Liver (tissue), 3 donors: Measurements from ENCODE around the gene JPT2.

Source experiments
- CTCF ChIP-seq: fragments of 150-350 bp; IDR thresholded peaks from 2 replicates; pipeline ENCODE4 v1.5.1; 2017; ENCODE audit warnings: improper control_type of control experiment, low read depth, low read length; ENCODE audit not compliant: missing input control
- FOXA1 ChIP-seq: IDR thresholded peaks from 2 replicates; pipeline ENCODE4 v1.6.1; 2016; ENCODE audit warnings: antibody characterized with exemption
- FOXA2 ChIP-seq: IDR thresholded peaks from 2 replicates; pipeline ENCODE4 v1.6.1; 2016; ENCODE audit warnings: antibody characterized with exemption
- HNF4G ChIP-seq: IDR thresholded peaks from 2 replicates; pipeline ENCODE4 v1.6.1; 2016; ENCODE audit warnings: antibody characterized with exemption
- MAX ChIP-seq: IDR thresholded peaks from 2 replicates; pipeline ENCODE4 v1.6.1; 2016; ENCODE audit warnings: antibody characterized with exemption
- NR2F2 ChIP-seq: IDR thresholded peaks from 2 replicates; pipeline ENCODE4 v1.6.1; 2016; ENCODE audit warnings: antibody characterized with exemption
- RAD21 ChIP-seq, 2 donors: IDR thresholded peaks; 2 replicates each; pipeline ENCODE4 v1.6.1; 2016; ENCODE audit warnings: antibody characterized with exemption in 2 of 2, mild to moderate bottlenecking in 2 of 2
- REST ChIP-seq: IDR thresholded peaks from 2 replicates; pipeline ENCODE4 v1.6.1; 2016; ENCODE audit warnings: antibody characterized with exemption, mild to moderate bottlenecking
- ZBTB33 ChIP-seq: IDR thresholded peaks from 2 replicates; pipeline ENCODE4 v1.6.1; 2016; ENCODE audit warnings: antibody characterized with exemption
- donor health status: healthy.
- donor health status: healthy.

GRCh38 chr16:1667916-1668315 is 10.2 kb upstream of the JPT2 start:
- TF ChIP-seq CTCF: no peak
- no peak for TF ChIP-seq REST
- no peak for TF ChIP-seq FOXA2
- TF ChIP-seq MAX: no peak
- no peak for TF ChIP-seq RAD21 (IDR thresholded peaks at IDR 0.05)
- TF ChIP-seq HNF4G: no peak
- TF ChIP-seq ZBTB33: no peak
- TF ChIP-seq FOXA1: no peak
- no peak for TF ChIP-seq NR2F2
